H9 (cell line): ENCODE data around the gene FNIP1. TPM values are rescaled to one million over a fixed set of nuclear protein-coding genes. Genes with fewer than 3 reads are reported as not detected.

Experiments used
- DNase-seq: peaks from one replicate; pipeline ENCODE4 v3.0.0-alpha.2; 2017
- H2AFZ ChIP-seq: one replicate; pipeline ENCODE4 v1.6.1; 2013; ENCODE audit warnings: mild to moderate bottlenecking, low read length, control low read depth, moderate library complexity
- H2AK5ac ChIP-seq: 2 replicates; pipeline ENCODE4 v1.6.1; 2013; ENCODE audit warnings: low read length, control low read depth, mixed read lengths; ENCODE audit not compliant: insufficient read length
- H2BK120ac ChIP-seq: one replicate; pipeline ENCODE4 v1.6.1; 2013; ENCODE audit warnings: low read depth, mild to moderate bottlenecking, low read length, control low read depth, inconsistent platforms; ENCODE audit not compliant: poor library complexity, severe bottlenecking
- H2BK12ac ChIP-seq: 2 replicates; pipeline ENCODE4 v1.6.1; 2013; ENCODE audit warnings: low read length, control low read depth, mixed read lengths, low read depth; ENCODE audit not compliant: insufficient read length
- H2BK15ac ChIP-seq: 2 replicates; pipeline ENCODE4 v1.6.1; 2013; ENCODE audit warnings: low read depth, low read length, control low read depth
- H2BK20ac ChIP-seq: one replicate; pipeline ENCODE4 v1.6.1; 2013; ENCODE audit warnings: low read depth, mild to moderate bottlenecking, low read length, control low read depth, inconsistent platforms; ENCODE audit not compliant: poor library complexity, severe bottlenecking
- H2BK5ac ChIP-seq: 2 replicates; pipeline ENCODE4 v1.6.1; 2013; ENCODE audit warnings: low read length, control low read depth, mixed read lengths; ENCODE audit not compliant: insufficient read length
- H3K14ac ChIP-seq: 2 replicates; pipeline ENCODE4 v1.6.1; 2013; ENCODE audit warnings: low read length, control low read depth; ENCODE audit not compliant: insufficient read depth
- H3K18ac ChIP-seq: 2 replicates; pipeline ENCODE4 v1.6.1; 2013; ENCODE audit warnings: low read depth, mild to moderate bottlenecking, mixed read lengths, low read length, control low read depth; ENCODE audit not compliant: insufficient read length
- H3K23ac ChIP-seq: 2 replicates; pipeline ENCODE4 v1.6.1; 2013; ENCODE audit warnings: low read length, control low read depth, mixed read lengths, low read depth; ENCODE audit not compliant: insufficient read length
- H3K23me2 ChIP-seq: 2 replicates; pipeline ENCODE4 v1.6.1; 2013; ENCODE audit warnings: low read depth, mild to moderate bottlenecking, mixed read lengths, low read length, control low read depth; ENCODE audit not compliant: insufficient read length, poor library complexity, severe bottlenecking
- H3K27ac ChIP-seq: 2 replicates; pipeline ENCODE4 v1.5.1; 2013; ENCODE audit warnings: low read length, control low read depth, mixed read lengths, low read depth; ENCODE audit not compliant: insufficient read length
- H3K27me3 ChIP-seq: 2 replicates; pipeline ENCODE4 v1.6.1; 2013; ENCODE audit warnings: low read length, control low read depth, inconsistent platforms; ENCODE audit not compliant: insufficient read depth
- H3K4ac ChIP-seq: 2 replicates; pipeline ENCODE4 v1.6.1; 2013; ENCODE audit warnings: low read depth, mild to moderate bottlenecking, control low read depth, inconsistent platforms, low read length, moderate library complexity
- H3K4me1 ChIP-seq: 2 replicates; pipeline ENCODE4 v1.6.1; 2013; ENCODE audit warnings: low read length, control low read depth, inconsistent platforms; ENCODE audit not compliant: insufficient read depth
- H3K4me2 ChIP-seq: 2 replicates; pipeline ENCODE4 v1.6.1; 2013; ENCODE audit warnings: low read length, control low read depth, mixed read lengths; ENCODE audit not compliant: insufficient read length, insufficient read depth
- H3K56ac ChIP-seq: 2 replicates; pipeline ENCODE4 v1.6.1; 2013; ENCODE audit warnings: low read depth, mild to moderate bottlenecking, mixed read lengths, low read length, control low read depth; ENCODE audit not compliant: insufficient read length
- H3K79me1 ChIP-seq: 2 replicates; pipeline ENCODE4 v1.6.1; 2013; ENCODE audit warnings: low read depth, mild to moderate bottlenecking, moderate library complexity, low read length, control low read depth, inconsistent platforms; ENCODE audit not compliant: insufficient read depth, poor library complexity, severe bottlenecking
- H3K79me2 ChIP-seq: 2 replicates; pipeline ENCODE4 v1.6.1; 2013; ENCODE audit warnings: low read length, control low read depth, inconsistent platforms; ENCODE audit not compliant: insufficient read depth
- H3K9ac ChIP-seq: 2 replicates; pipeline ENCODE4 v1.6.1; 2013; ENCODE audit warnings: low read length, control low read depth, mixed read lengths; ENCODE audit not compliant: insufficient read length; ENCODE audit errors: extremely low read depth
- H3K9me3 ChIP-seq: one replicate; pipeline ENCODE4 v1.6.1; 2013; ENCODE audit warnings: low read depth, low read length, inconsistent platforms; ENCODE audit not compliant: control insufficient read depth
- H3T11ph ChIP-seq: one replicate; pipeline ENCODE4 v1.6.1; 2013; ENCODE audit warnings: mild to moderate bottlenecking, low read length, control low read depth, inconsistent platforms
- H4K20me1 ChIP-seq: one replicate; pipeline ENCODE4 v1.6.1; 2013; ENCODE audit not compliant: control insufficient read depth, insufficient read length, insufficient read depth
- H4K5ac ChIP-seq: 2 replicates; pipeline ENCODE4 v1.6.1; 2013; ENCODE audit warnings: low read depth, mild to moderate bottlenecking, mixed read lengths, low read length, control low read depth; ENCODE audit not compliant: insufficient read length
- H4K8ac ChIP-seq: replicated peaks from 2 replicates; pipeline ENCODE4 v1.6.1; 2013; ENCODE audit warnings: low read length, control low read depth, mixed read lengths, low read depth; ENCODE audit not compliant: insufficient read length
- H4K91ac ChIP-seq: 2 replicates; pipeline ENCODE4 v1.6.1; 2013; ENCODE audit warnings: low read depth, mild to moderate bottlenecking, moderate library complexity, mixed read lengths, low read length, control low read depth; ENCODE audit not compliant: insufficient read length
- H3K27ac Mint-ChIP-seq, 3 experiments: 2 replicates in 2 of 3; 3 replicates in 1 of 3; pipeline ENCODE4 v1.8.0; 2020 to 2021; ENCODE audit warnings: mixed read lengths in 3 of 3, mild to moderate bottlenecking in 1 of 3, moderate library complexity in 1 of 3
- H3K27me3 Mint-ChIP-seq: 2 replicates; pipeline ENCODE4 v1.8.0; 2021; ENCODE audit warnings: low read depth, mild to moderate bottlenecking, moderate library complexity, mixed read lengths
- H3K36me3 Mint-ChIP-seq, 3 experiments: 2 replicates in 2 of 3; 3 replicates in 1 of 3; pipeline ENCODE4 v1.8.0; 2020 to 2021; ENCODE audit warnings: low read depth in 3 of 3, mixed read lengths in 3 of 3; ENCODE audit not compliant: insufficient read depth in 1 of 3
- H3K4me1 Mint-ChIP-seq, 2 experiments: 2 replicates each; pipeline ENCODE4 v1.8.0; 2020; ENCODE audit warnings: mixed read lengths in 2 of 2
- H3K4me3 Mint-ChIP-seq, 2 experiments: 2 replicates in 1 of 2; 3 replicates in 1 of 2; pipeline ENCODE4 v1.8.0; 2020 to 2021; ENCODE audit warnings: mild to moderate bottlenecking in 2 of 2, mixed read lengths in 2 of 2, moderate library complexity in 1 of 2
- H3K9me3 Mint-ChIP-seq, 2 experiments: 2 replicates in 1 of 2; 3 replicates in 1 of 2; pipeline ENCODE4 v1.8.0; 2020; ENCODE audit warnings: mild to moderate bottlenecking in 2 of 2, mixed read lengths in 2 of 2, moderate library complexity in 1 of 2
- CTCF ChIP-seq: fragments of 200-600 bp; sonication (generic); conservative IDR thresholded peaks from 3 replicates; pipeline ENCODE4 v1.8.0; 2021; ENCODE audit warnings: antibody characterized with exemption, mild to moderate bottlenecking
- WGBS: extraction: QIAGEN DNeasy Blood & Tissue Kit; methylation state at CpG from one replicate; pipeline ENCODE4 v1.1.7; 2013; ENCODE audit warnings: missing lambda C conversion rate, low lambda C conversion rate, mixed read lengths; ENCODE audit not compliant: insufficient read length; ENCODE audit errors: extremely low coverage; 5-methylcytosine and 5-hydroxymethylcytosine counted together
- total RNA-seq: library from RNA; stranded (reverse); gene quantifications from 2 replicates; pipeline ENCODE4 v1.2.1, GENCODE V29; 2021

The FNIP1 gene
- total RNA-seq, 1 experiment from 2014 or later: 13.4 TPM

GRCh38 chr5:131759704-131760103 is 37.1 kb downstream of the FNIP1 start:
- Histone ChIP-seq H3K4ac (no peak overlapping the region), H3K23me2 (no peaks in the 10 kb centered on the region), H3K23ac (no peak overlapping the region), H3K4me1 (no peaks in the 10 kb centered on the region), H4K91ac (no peak overlapping the region), H2BK12ac (no peak overlapping the region), H3K18ac (no peak overlapping the region), H3K4me2 (no peak overlapping the region), H3K9ac (no peak overlapping the region), H4K5ac (no peak overlapping the region), H3T11ph (no peak overlapping the region), H2BK5ac (no peak overlapping the region), H2AFZ (no peak overlapping the region), H2BK120ac (no peak overlapping the region), H2BK20ac (no peak overlapping the region), H2AK5ac (no peak overlapping the region), H3K27ac (no peak overlapping the region), H2BK15ac (no peak overlapping the region), H3K9me3 (no peaks in the 10 kb centered on the region), H4K20me1 (no peaks in the 10 kb centered on the region), H3K79me1 (peaks cover 11% of the 10 kb centered on the region), H3K79me2 (peaks cover 9% of the 10 kb centered on the region; the same call in 1 of the 2 replicates), H4K8ac (no peak overlapping the region), H3K56ac (no peak overlapping the region), H3K14ac (no peak overlapping the region), H3K27me3 (no peaks in the 10 kb centered on the region)
- no peak overlapping the region for H3K4me3 Mint-ChIP-seq
- TF ChIP-seq CTCF: no peak
- no peak overlapping the region for H3K27ac Mint-ChIP-seq
- WGBS: no CpG with 5 or more reads among the region's 1 CpG
- H3K27me3 Mint-ChIP-seq: no peaks in the 10 kb centered on the region
- H3K4me1 Mint-ChIP-seq: peaks cover 5 to 7% of the 10 kb centered on the region in 2 experiments; a peak in 3 of 4 replicates
- H3K9me3 Mint-ChIP-seq: peaks cover 0 to 8% of the 10 kb centered on the region in 2 experiments; a peak in 3 of 5 replicates
- peaks cover 4 to 8% (median 6%) of the 10 kb centered on the region in 3 experiments; a peak in 6 of 7 replicates for H3K36me3 Mint-ChIP-seq
- DNase-seq: no peak
